Measurements from ENCODE around the gene ADAMTS17. TPM values are rescaled to one million over a fixed set of nuclear protein-coding genes. Genes with fewer than 3 reads are reported as not detected.
"Not testable (repeated sequence)": the region's sequence is repeated elsewhere in the genome, so short reads cannot be mapped to it uniquely, and the experiment has no call there.

Gene ADAMTS17
- total RNA-seq, 4 donors from 2014 or later = 6.0 to 17.6 (median 8.2) TPM

GRCh38 chr15:100081454-100081853 is 260.3 kb downstream of the ADAMTS17 start:
- no peaks in the 10 kb centered on the region for H3K4me1 ChIP-seq
- H3K36me3 ChIP-seq = no peaks in the 10 kb centered on the region
- in situ Hi-C loops (cut with MboI; ENCODE audit: low pct_ligation_motif_present in 1 of 4, low pct_unique_long_range_greater_than_20kb in 1 of 4, low sequenced_read_pairs in 3 of 4) (no loop called here), intact Hi-C loops (cut with DNase I; ENCODE audit: low total_unique reads) (no loop called here)
- no peaks in the 10 kb centered on the region for H3K9me3 ChIP-seq
- DNase-seq = no peak
- H3K27me3 ChIP-seq = no peaks in the 10 kb centered on the region
- WGBS, 2 donors (ENCODE audit: low coverage in 1 of 2) = 84 to 86% methylated on average over 4 of the region's 4 CpGs
- H3K27ac ChIP-seq = no peak overlapping the region
- TF ChIP-seq EP300 (IDR thresholded peaks at IDR 0.05; ENCODE audit: low read depth) (no peak), POLR2AphosphoS5 (IDR thresholded peaks at IDR 0.05) (no peak), POLR2A (IDR thresholded peaks at IDR 0.05) (no peak)
- TF ChIP-seq, protein P1, sequence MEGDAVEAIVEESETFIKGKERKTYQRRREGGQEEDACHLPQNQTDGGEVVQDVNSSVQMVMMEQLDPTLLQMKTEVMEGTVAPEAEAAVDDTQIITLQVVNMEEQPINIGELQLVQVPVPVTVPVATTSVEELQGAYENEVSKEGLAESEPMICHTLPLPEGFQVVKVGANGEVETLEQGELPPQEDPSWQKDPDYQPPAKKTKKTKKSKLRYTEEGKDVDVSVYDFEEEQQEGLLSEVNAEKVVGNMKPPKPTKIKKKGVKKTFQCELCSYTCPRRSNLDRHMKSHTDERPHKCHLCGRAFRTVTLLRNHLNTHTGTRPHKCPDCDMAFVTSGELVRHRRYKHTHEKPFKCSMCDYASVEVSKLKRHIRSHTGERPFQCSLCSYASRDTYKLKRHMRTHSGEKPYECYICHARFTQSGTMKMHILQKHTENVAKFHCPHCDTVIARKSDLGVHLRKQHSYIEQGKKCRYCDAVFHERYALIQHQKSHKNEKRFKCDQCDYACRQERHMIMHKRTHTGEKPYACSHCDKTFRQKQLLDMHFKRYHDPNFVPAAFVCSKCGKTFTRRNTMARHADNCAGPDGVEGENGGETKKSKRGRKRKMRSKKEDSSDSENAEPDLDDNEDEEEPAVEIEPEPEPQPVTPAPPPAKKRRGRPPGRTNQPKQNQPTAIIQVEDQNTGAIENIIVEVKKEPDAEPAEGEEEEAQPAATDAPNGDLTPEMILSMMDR (IDR thresholded peaks at IDR 0.05) = no peak
- no peak overlapping the region for H3K4me3 ChIP-seq

DNA sequence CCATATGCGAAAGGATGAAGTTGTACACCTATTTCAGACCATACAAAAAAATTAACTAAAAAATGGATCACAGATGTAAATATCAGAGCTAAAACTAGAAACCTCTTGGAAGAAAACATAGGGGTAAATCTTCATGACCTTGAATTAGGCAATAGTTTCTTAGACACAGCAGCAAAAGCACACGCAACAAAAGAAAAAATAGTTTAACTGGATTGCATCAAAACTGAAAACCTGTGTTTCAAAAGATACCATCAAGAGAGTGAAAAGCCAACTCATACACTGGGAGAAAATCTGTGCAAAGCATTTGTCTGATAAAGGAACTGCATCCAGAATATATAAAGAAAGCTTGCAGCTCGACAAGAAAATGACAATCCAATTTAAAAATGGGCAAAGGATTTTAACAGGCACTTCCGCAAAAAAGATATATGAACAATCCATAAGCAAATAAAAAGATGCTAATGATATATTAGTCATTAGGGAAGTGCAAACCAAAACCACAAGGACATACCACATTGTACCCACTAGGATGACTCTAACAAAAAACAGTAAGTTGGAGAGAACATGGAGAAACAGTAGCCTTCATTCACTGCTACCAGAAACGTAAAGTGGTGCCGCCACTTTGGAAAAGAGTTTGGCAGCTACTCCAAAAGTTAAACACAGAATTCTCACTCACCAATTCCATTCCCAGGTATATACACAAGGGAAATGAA is 263.1 kb downstream of the ADAMTS17 start:
- H3K36me3 ChIP-seq = no peaks in the 10 kb centered on the region
- no peak overlapping the region for H3K4me3 ChIP-seq
- H3K27me3 ChIP-seq = no peaks in the 10 kb centered on the region
- DNase-seq = no peak
- H3K4me1 ChIP-seq = no peaks in the 10 kb centered on the region
- no peak overlapping the region for H3K27ac ChIP-seq
- 78 to 84% methylated on average over 5 to 6 of the region's 6 CpGs for WGBS, 2 donors (ENCODE audit: low coverage in 1 of 2)
- H3K9me3 ChIP-seq = no peaks in the 10 kb centered on the region
- intact Hi-C loops (cut with DNase I; ENCODE audit: low total_unique reads) (no loop called here), in situ Hi-C loops (cut with MboI; ENCODE audit: low pct_ligation_motif_present in 1 of 4, low pct_unique_long_range_greater_than_20kb in 1 of 4, low sequenced_read_pairs in 3 of 4) (no loop called here)
- TF ChIP-seq POLR2A (IDR thresholded peaks at IDR 0.05) = no peak
- no peak for TF ChIP-seq EP300 (IDR thresholded peaks at IDR 0.05; ENCODE audit: low read depth)
- TF ChIP-seq POLR2AphosphoS5 (IDR thresholded peaks at IDR 0.05) = no peak
- TF ChIP-seq, protein P1 (IDR thresholded peaks at IDR 0.05) = no peak

DNA sequence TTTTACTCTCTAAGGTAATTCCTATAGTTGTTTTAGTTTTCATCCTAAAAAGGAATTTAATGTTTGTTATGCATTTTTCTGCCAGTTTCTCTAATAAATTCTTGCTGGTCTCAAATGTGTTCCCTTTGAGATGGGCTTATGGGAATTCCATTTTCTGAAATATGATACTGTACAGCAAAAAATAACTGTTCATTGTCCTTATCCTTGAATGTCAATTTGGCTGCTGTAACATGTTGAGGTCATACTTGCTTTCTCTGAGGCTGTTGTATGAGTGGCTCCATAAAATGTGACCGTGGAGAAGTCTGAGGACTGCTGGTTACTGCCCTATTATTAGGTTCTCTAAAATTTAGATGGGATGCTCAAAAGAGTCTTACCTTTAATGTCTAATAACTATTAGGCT is 266.5 kb downstream of the ADAMTS17 start:
- 67% methylated on average over 1 of the region's 1 CpG; no CpG with 5 or more reads in 1 of the 2 donors for WGBS, 2 donors (ENCODE audit: low coverage in 1 of 2)
- in situ Hi-C loops (cut with MboI; ENCODE audit: low pct_ligation_motif_present in 1 of 4, low pct_unique_long_range_greater_than_20kb in 1 of 4, low sequenced_read_pairs in 3 of 4) = no loop called here
- TF ChIP-seq, protein P1 (IDR thresholded peaks at IDR 0.05) = no peak
- TF ChIP-seq POLR2AphosphoS5 (IDR thresholded peaks at IDR 0.05) = no peak
- no peak for TF ChIP-seq EP300 (IDR thresholded peaks at IDR 0.05; ENCODE audit: low read depth)
- TF ChIP-seq POLR2A (IDR thresholded peaks at IDR 0.05) = no peak

GRCh38 chr15:100073982-100074381 is 267.8 kb downstream of the ADAMTS17 start:
- no peak overlapping the region for H3K4me3 ChIP-seq
- no peak for DNase-seq
- no peaks in the 10 kb centered on the region for H3K36me3 ChIP-seq
- no peaks in the 10 kb centered on the region for H3K4me1 ChIP-seq
- H3K27me3 ChIP-seq = no peaks in the 10 kb centered on the region
- no peak for TF ChIP-seq EP300 (IDR thresholded peaks at IDR 0.05; ENCODE audit: low read depth)
- TF ChIP-seq POLR2A (IDR thresholded peaks at IDR 0.05) = no peak
- TF ChIP-seq, protein P1 (IDR thresholded peaks at IDR 0.05) = no peak
- no peak for TF ChIP-seq POLR2AphosphoS5 (IDR thresholded peaks at IDR 0.05)
- intact Hi-C loops (cut with DNase I; ENCODE audit: low total_unique reads) (no loop called here), in situ Hi-C loops (cut with MboI; ENCODE audit: low pct_ligation_motif_present in 1 of 4, low pct_unique_long_range_greater_than_20kb in 1 of 4, low sequenced_read_pairs in 3 of 4) (no loop called here)
- H3K27ac ChIP-seq = no peak overlapping the region
- 96% methylated on average over 5 of the region's 5 CpGs for WGBS, 2 donors (ENCODE audit: low coverage in 1 of 2)
- no peaks in the 10 kb centered on the region for H3K9me3 ChIP-seq

More for the DNA sequence above, 266.5 kb downstream of the ADAMTS17 start:
- Histone ChIP-seq H3K27ac (no peak overlapping the region), H3K27me3 (no peaks in the 10 kb centered on the region), H3K9me3 (no peaks in the 10 kb centered on the region), H3K36me3 (no peaks in the 10 kb centered on the region), H3K4me1 (no peaks in the 10 kb centered on the region), H3K4me3 (no peak overlapping the region)
- no peak for DNase-seq
- intact Hi-C loops (cut with DNase I; ENCODE audit: low total_unique reads) = no loop called here

DNA sequence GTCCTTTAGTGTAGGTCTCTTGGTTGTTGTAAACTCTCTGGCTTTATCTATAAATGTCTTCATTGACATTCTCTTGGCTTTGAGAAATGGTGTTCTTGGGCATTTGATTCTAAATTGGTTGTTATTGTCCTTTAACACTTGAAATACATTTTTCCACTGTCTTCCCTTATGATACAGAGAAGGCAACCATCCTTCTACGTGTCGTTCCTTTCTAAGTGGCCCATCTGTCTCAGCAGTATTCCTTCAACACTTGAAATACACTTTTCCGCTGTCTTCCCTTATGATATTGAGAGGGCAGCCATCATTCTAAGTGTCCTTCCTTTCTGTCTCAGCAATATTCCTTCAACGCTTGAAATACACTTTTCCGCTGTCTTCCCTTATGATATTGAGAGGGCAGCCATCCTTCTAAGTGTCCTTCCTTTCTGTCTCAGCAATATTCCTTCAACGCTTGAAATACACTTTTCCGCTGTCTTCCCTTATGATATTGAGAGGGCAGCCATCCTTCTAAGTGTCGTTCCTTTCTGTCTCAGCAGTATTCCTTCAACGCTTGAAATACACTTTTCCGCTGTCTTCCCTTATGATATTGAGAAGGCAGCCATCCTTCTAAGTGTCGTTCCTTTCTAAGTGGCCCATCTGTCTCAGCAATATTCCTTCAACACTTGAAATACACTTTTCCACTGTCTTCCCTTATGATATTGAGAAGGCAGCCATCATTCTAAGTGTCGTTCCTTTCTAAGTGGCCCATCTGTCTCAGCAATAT is 275.1 kb downstream of the ADAMTS17 start:
- WGBS, 2 donors (ENCODE audit: low coverage in 1 of 2) = 77 to 96% methylated on average over 5 to 10 of the region's 12 CpGs
- intact Hi-C loops (cut with DNase I; ENCODE audit: low total_unique reads); H3K4me1 ChIP-seq; H3K9me3 ChIP-seq; H3K27me3 ChIP-seq; H3K27ac ChIP-seq; in situ Hi-C loops (cut with MboI; ENCODE audit: low pct_ligation_motif_present in 1 of 4, low pct_unique_long_range_greater_than_20kb in 1 of 4, low sequenced_read_pairs in 3 of 4); H3K36me3 ChIP-seq; H3K4me3 ChIP-seq; DNase-seq: not testable (repeated sequence)
